Liver (tissue), 9 donors: ENCODE measurements around the gene ETS1. TPM values are rescaled to one million over a fixed set of nuclear protein-coding genes. Genes with fewer than 3 reads are reported as not detected.

Experiments
- DNase-seq: peaks from one replicate; pipeline ENCODE4 v3.0.0-alpha.2; 2017; ENCODE audit warnings: low spot score
- H3K27ac ChIP-seq, 2 donors: one replicate each; pipeline ENCODE4 v1.7.0; 2013; ENCODE audit warnings: inconsistent platforms in 2 of 2, low read length in 2 of 2, control low read depth in 1 of 2, low read depth in 1 of 2, mild to moderate bottlenecking in 1 of 2
- H3K27me3 ChIP-seq, 4 donors: one replicate each; pipeline versions ENCODE4 v1.6.1 to v1.7.0; 2013; ENCODE audit warnings: low read length in 3 of 4, inconsistent platforms in 1 of 4, mild to moderate bottlenecking in 1 of 4, moderate library complexity in 1 of 4; ENCODE audit not compliant: control insufficient read depth in 4 of 4, insufficient read depth in 4 of 4
- H3K36me3 ChIP-seq, 4 donors: one replicate each; pipeline versions ENCODE4 v1.6.1 to v1.7.0; 2013; ENCODE audit warnings: low read length in 3 of 4, mild to moderate bottlenecking in 3 of 4, low read depth in 1 of 4, moderate library complexity in 1 of 4; ENCODE audit not compliant: control insufficient read depth in 4 of 4, insufficient read depth in 3 of 4
- H3K4me1 ChIP-seq, 4 donors: one replicate each; pipeline versions ENCODE4 v1.6.1 to v1.7.0; 2013; ENCODE audit warnings: low read length in 3 of 4, mild to moderate bottlenecking in 3 of 4, moderate library complexity in 1 of 4; ENCODE audit not compliant: control insufficient read depth in 4 of 4, insufficient read depth in 4 of 4
- H3K4me3 ChIP-seq, 3 donors: one replicate each; pipeline versions ENCODE4 v1.6.1 to v1.7.0; 2013; ENCODE audit warnings: low read length in 3 of 3, control low read depth in 1 of 3, low read depth in 1 of 3, mild to moderate bottlenecking in 1 of 3
- H3K9ac ChIP-seq, 2 donors: one replicate each; pipeline ENCODE4 v1.7.0; 2013; ENCODE audit warnings: low read length in 2 of 2, mild to moderate bottlenecking in 2 of 2, moderate library complexity in 2 of 2, control low read depth in 1 of 2, low read depth in 1 of 2
- H3K9me3 ChIP-seq, 4 donors: one replicate each; pipeline versions ENCODE4 v1.6.1 to v1.7.0; 2013; ENCODE audit warnings: low read length in 3 of 4; ENCODE audit not compliant: control insufficient read depth in 4 of 4
- ATF3 ChIP-seq: IDR thresholded peaks from 2 replicates; pipeline ENCODE4 v1.6.1; 2016; ENCODE audit warnings: antibody characterized with exemption
- CTCF ChIP-seq: fragments of 150-350 bp; IDR thresholded peaks from 2 replicates; pipeline ENCODE4 v1.5.1; 2017; ENCODE audit warnings: improper control_type of control experiment, low read depth, low read length; ENCODE audit not compliant: missing input control
- EGR1 ChIP-seq, 2 donors: IDR thresholded peaks; 2 replicates each; pipeline ENCODE4 v1.6.1; 2016 to 2018; ENCODE audit warnings: antibody characterized with exemption in 2 of 2, low read depth in 2 of 2
- FOXA1 ChIP-seq: IDR thresholded peaks from 2 replicates; pipeline ENCODE4 v1.6.1; 2016; ENCODE audit warnings: antibody characterized with exemption
- GABPA ChIP-seq, 2 donors: IDR thresholded peaks in 1 of 2; conservative IDR thresholded peaks in 1 of 2; 2 replicates each; pipeline ENCODE4 v1.6.1; 2016; ENCODE audit warnings: antibody characterized with exemption in 2 of 2, mild to moderate bottlenecking in 1 of 2, moderate library complexity in 1 of 2
- HNF4A ChIP-seq, 2 donors: conservative IDR thresholded peaks; 2 replicates each; pipeline ENCODE4 v1.6.1; 2016; ENCODE audit warnings: antibody characterized with exemption in 2 of 2, mild to moderate bottlenecking in 2 of 2
- HNF4G ChIP-seq: IDR thresholded peaks from 2 replicates; pipeline ENCODE4 v1.6.1; 2016; ENCODE audit warnings: antibody characterized with exemption
- JUND ChIP-seq, 2 donors: IDR thresholded peaks; 2 replicates each; pipeline ENCODE4 v1.6.1; 2016; ENCODE audit warnings: antibody characterized with exemption in 2 of 2
- NR2F2 ChIP-seq: IDR thresholded peaks from 2 replicates; pipeline ENCODE4 v1.6.1; 2016; ENCODE audit warnings: antibody characterized with exemption
- RAD21 ChIP-seq, 2 donors: IDR thresholded peaks; 2 replicates each; pipeline ENCODE4 v1.6.1; 2016; ENCODE audit warnings: antibody characterized with exemption in 2 of 2, mild to moderate bottlenecking in 2 of 2
- RXRA ChIP-seq, 2 donors: IDR thresholded peaks; 2 replicates each; pipeline ENCODE4 v1.6.1; 2017 to 2018; ENCODE audit warnings: antibody characterized with exemption in 2 of 2, mild to moderate bottlenecking in 1 of 2
- SP1 ChIP-seq: IDR thresholded peaks from 2 replicates; pipeline ENCODE4 v1.6.1; 2018; ENCODE audit warnings: antibody characterized with exemption, mild to moderate bottlenecking
- YY1 ChIP-seq: IDR thresholded peaks from 2 replicates; pipeline ENCODE4 v1.6.1; 2016; ENCODE audit warnings: antibody characterized with exemption, mild to moderate bottlenecking
- WGBS: extraction: QIAGEN DNeasy Blood & Tissue Kit; methylation state at CpG from one replicate; pipeline ENCODE4 v1.1.7; 2013; 5-methylcytosine and 5-hydroxymethylcytosine counted together
- polyA plus RNA-seq, 2 donors: library from polyadenylated mRNA; stranded (reverse) in 1 of 2; unstranded in 1 of 2; fragments of 200-250 nt in 1 of 2; fragments of >200 nt in 1 of 2; fragmentation: Nextera tagmentation in 1 of 2; extraction: Ambion mirVana in 1 of 2; gene quantifications; one replicate each; pipeline versions ENCODE4 v1.2.1 to v1.2.3, GENCODE V29; 2013 to 2015
- total RNA-seq, 2 donors: library from RNA; depleted of rRNA; stranded (reverse); fragments of >200 nt; gene quantifications; one replicate each; pipeline ENCODE4 v1.2.3, GENCODE V29; 2014
- TF ChIP-seq, protein P1 (sequence below): IDR thresholded peaks from 2 replicates; pipeline ENCODE4 v1.6.1; 2016; ENCODE audit warnings: antibody characterized with exemption, mild to moderate bottlenecking
- TF ChIP-seq, protein P2 (sequence below): IDR thresholded peaks from 2 replicates; pipeline ENCODE4 v1.6.1; 2016; ENCODE audit warnings: antibody characterized with exemption
- donor health status: healthy.
- donor health status: healthy.
- donor health status: healthy.
- donor health status: healthy.
- donor health status: healthy.

ETS1 gene
- total and polyA plus RNA-seq, 4 donors: 4.8 to 30.0 (median 20.3) TPM

DNA sequence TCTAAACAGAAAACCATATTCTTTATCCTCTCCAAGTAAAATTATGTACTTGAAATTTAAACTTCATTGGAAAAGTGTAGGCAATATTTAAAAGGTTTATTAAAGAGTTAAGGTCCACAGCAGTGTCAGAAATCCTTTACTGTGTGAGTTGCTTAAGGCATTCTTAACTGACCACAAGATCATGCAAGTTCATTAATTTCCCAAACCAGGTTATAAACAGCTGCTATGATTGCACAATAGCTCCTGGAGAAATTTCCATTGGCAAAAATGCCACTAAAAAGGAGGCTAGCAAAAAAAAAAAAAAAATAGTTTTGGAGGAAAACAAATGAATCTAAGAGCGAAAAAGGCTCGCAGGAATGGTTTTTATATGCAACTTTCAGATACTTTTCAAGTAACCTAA, 106.2 kb downstream of the ETS1 start:
- DNase-seq: no peak
- Histone ChIP-seq H3K4me3 (no peak overlapping the region), H3K27ac (peak overlapping the region in 1 of 2 donors; percentile 39), H3K9ac (no peak overlapping the region), H3K9me3 (no peaks in the 10 kb centered on the region), H3K36me3 (no peaks in the 10 kb centered on the region), H3K4me1 (no peaks in the 10 kb centered on the region), H3K27me3 (no peaks in the 10 kb centered on the region)
- peak in 1 of 2 donors; percentile 17 for TF ChIP-seq HNF4A (conservative IDR thresholded peaks at IDR 0.05)
- TF ChIP-seq SP1: no peak
- no peak for TF ChIP-seq ATF3
- TF ChIP-seq YY1: no peak
- peak in 1 of 2 donors; percentile 50 for TF ChIP-seq RXRA (IDR thresholded peaks at IDR 0.05)
- peak; percentile 60 for TF ChIP-seq NR2F2
- 79% methylated on average over 2 of the region's 2 CpGs for WGBS

DNA sequence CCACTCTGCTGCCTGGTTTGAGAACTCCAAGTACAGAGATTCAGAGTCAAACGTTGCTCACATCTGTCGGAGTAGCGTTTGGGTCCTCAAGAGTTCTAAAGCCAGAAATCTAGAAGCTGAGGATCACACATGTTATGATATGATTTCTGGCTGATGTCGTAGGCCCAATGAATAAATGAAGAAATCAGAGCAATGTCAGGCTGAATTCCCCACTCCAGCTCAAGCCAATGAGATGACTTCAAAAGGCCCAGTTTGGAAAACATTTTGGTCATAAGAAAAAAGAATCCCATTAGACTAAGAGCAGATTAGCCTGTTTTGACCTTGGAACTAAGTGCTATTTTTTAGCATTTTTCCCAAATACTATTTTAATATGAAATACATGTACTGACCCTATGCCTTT, 106.7 kb downstream of the ETS1 start:
- Histone ChIP-seq H3K27ac (peak overlapping the region; percentile 30 to 39), H3K9ac (no peak overlapping the region), H3K36me3 (peaks cover 0 to 3% (median 0%) of the 10 kb centered on the region in 4 donors), H3K4me1 (no peaks in the 10 kb centered on the region), H3K4me3 (no peak overlapping the region), H3K9me3 (no peaks in the 10 kb centered on the region), H3K27me3 (no peaks in the 10 kb centered on the region)
- no peak for DNase-seq
- WGBS: 74% methylated on average over 4 of the region's 4 CpGs
- TF ChIP-seq CTCF (no peak), EGR1 (IDR thresholded peaks at IDR 0.05; ENCODE audit: low read depth in 2 of 2) (no peak), GABPA (IDR thresholded peaks at IDR 0.05 in 1 of 2, conservative IDR thresholded peaks at IDR 0.05 in 1 of 2) (no peak), RXRA (IDR thresholded peaks at IDR 0.05) (no peak), JUND (IDR thresholded peaks at IDR 0.05) (no peak), YY1 (no peak), ATF3 (no peak), HNF4G (no peak), FOXA1 (no peak), RAD21 (IDR thresholded peaks at IDR 0.05) (no peak)
- TF ChIP-seq, protein P1, sequence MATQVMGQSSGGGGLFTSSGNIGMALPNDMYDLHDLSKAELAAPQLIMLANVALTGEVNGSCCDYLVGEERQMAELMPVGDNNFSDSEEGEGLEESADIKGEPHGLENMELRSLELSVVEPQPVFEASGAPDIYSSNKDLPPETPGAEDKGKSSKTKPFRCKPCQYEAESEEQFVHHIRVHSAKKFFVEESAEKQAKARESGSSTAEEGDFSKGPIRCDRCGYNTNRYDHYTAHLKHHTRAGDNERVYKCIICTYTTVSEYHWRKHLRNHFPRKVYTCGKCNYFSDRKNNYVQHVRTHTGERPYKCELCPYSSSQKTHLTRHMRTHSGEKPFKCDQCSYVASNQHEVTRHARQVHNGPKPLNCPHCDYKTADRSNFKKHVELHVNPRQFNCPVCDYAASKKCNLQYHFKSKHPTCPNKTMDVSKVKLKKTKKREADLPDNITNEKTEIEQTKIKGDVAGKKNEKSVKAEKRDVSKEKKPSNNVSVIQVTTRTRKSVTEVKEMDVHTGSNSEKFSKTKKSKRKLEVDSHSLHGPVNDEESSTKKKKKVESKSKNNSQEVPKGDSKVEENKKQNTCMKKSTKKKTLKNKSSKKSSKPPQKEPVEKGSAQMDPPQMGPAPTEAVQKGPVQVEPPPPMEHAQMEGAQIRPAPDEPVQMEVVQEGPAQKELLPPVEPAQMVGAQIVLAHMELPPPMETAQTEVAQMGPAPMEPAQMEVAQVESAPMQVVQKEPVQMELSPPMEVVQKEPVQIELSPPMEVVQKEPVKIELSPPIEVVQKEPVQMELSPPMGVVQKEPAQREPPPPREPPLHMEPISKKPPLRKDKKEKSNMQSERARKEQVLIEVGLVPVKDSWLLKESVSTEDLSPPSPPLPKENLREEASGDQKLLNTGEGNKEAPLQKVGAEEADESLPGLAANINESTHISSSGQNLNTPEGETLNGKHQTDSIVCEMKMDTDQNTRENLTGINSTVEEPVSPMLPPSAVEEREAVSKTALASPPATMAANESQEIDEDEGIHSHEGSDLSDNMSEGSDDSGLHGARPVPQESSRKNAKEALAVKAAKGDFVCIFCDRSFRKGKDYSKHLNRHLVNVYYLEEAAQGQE: no peak
- TF ChIP-seq, protein P2, sequence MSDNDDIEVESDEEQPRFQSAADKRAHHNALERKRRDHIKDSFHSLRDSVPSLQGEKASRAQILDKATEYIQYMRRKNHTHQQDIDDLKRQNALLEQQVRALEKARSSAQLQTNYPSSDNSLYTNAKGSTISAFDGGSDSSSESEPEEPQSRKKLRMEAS: no peak
